Uterus (tissue), 4 donors: ENCODE data around the gene TRAPPC3L. TPM values are rescaled to one million over a fixed set of nuclear protein-coding genes. Genes with fewer than 3 reads are reported as not detected.

Experiments
- DNase-seq, 2 donors: peaks; one replicate each; pipeline ENCODE4 v3.0.0-alpha.2; 2019 to 2020
- H3K27ac ChIP-seq, 2 donors: fragments of 200-600 bp; sonication (generic); 1 replicate in 1 of 2; 2 replicates in 1 of 2; pipeline ENCODE4 v1.5.1; 2016 to 2018
- H3K27me3 ChIP-seq, 2 donors: fragments of 200-600 bp; sonication (generic); one replicate each; pipeline ENCODE4 v1.5.1; 2018 to 2019; ENCODE audit warnings: control low read depth in 1 of 2
- H3K36me3 ChIP-seq, 2 donors: fragments of 200-600 bp; sonication (generic); one replicate each; pipeline ENCODE4 v1.5.1; 2019; ENCODE audit warnings: control low read depth in 1 of 2
- H3K4me1 ChIP-seq, 2 donors: fragments of 200-600 bp; sonication (generic); one replicate each; pipeline ENCODE4 v1.5.1; 2018 to 2019; ENCODE audit warnings: control low read depth in 1 of 2
- H3K4me3 ChIP-seq, 2 donors: fragments of 200-600 bp; sonication (generic); 1 replicate in 1 of 2; 2 replicates in 1 of 2; pipeline ENCODE4 v1.5.1; 2018 to 2019; ENCODE audit warnings: mild to moderate bottlenecking in 1 of 2
- H3K9me3 ChIP-seq, 2 donors: fragments of 200-600 bp; sonication (generic); one replicate each; pipeline ENCODE4 v1.5.1; 2019; ENCODE audit warnings: control low read depth in 1 of 2
- POLR2A ChIP-seq, 2 donors: fragments of 450-650 bp; IDR thresholded peaks; one replicate each; pipeline ENCODE4 v1.6.1; 2016; ENCODE audit warnings: antibody characterized with exemption in 2 of 2, mild to moderate bottlenecking in 1 of 2, moderate library complexity in 1 of 2
- intact Hi-C: fragments of 100-400 bp; cut with DNase I; formaldehyde crosslinking; loops from one replicate; pipeline ENCODE4 v1.15.1; 2023; ENCODE audit warnings: low total_unique reads
- total RNA-seq, 4 donors: library from RNA; depleted of rRNA in 3 of 4; stranded (reverse); fragments of >200 nt in 3 of 4; gene quantifications; one replicate each; pipeline versions ENCODE4 v1.1.0 to v1.2.4, GENCODE V29; 2014 to 2023
- TF ChIP-seq, protein P1 (sequence below), 4 experiments: fragments of 200-600 bp in 2 of 4; fragments of 450-650 bp in 2 of 4; sonication (generic) in 2 of 4; IDR thresholded peaks; one replicate each; pipeline ENCODE4 v1.5.1; 2016 to 2019; ENCODE audit warnings: antibody characterized with exemption in 4 of 4, mild to moderate bottlenecking in 2 of 4, moderate library complexity in 1 of 4
- donor health status: DM: yes; HTN: yes; CAD: no.

The TRAPPC3L gene
- total RNA-seq, 4 donors from 2014 or later: 0.07 TPM; not detected in 3

DNA sequence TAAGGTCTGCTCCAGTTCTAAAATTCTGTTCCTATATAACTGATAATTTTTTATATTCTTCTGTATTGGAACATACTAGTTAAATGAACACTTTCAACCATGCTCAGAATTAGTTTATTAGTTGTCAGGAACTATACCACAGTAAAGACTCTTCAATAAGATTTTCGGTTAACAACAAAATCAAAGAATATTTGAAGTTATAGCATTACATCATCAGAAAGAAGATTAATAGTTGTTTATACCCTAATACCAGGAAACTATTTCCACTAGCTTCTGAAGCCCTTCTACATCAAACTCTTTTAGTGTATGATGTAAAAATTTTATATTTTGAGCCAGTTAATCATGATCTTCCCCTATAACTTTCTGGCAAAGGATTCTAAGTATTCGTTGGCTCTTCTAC is 14.6 kb upstream of the TRAPPC3L start:
- Histone ChIP-seq H3K36me3 (no peaks in the 10 kb centered on the region), H3K9me3 (no peaks in the 10 kb centered on the region), H3K27ac (no peak overlapping the region), H3K4me1 (no peaks in the 10 kb centered on the region), H3K4me3 (no peak overlapping the region), H3K27me3 (no peaks in the 10 kb centered on the region)
- DNase-seq: no peak
- TF ChIP-seq, protein P1, sequence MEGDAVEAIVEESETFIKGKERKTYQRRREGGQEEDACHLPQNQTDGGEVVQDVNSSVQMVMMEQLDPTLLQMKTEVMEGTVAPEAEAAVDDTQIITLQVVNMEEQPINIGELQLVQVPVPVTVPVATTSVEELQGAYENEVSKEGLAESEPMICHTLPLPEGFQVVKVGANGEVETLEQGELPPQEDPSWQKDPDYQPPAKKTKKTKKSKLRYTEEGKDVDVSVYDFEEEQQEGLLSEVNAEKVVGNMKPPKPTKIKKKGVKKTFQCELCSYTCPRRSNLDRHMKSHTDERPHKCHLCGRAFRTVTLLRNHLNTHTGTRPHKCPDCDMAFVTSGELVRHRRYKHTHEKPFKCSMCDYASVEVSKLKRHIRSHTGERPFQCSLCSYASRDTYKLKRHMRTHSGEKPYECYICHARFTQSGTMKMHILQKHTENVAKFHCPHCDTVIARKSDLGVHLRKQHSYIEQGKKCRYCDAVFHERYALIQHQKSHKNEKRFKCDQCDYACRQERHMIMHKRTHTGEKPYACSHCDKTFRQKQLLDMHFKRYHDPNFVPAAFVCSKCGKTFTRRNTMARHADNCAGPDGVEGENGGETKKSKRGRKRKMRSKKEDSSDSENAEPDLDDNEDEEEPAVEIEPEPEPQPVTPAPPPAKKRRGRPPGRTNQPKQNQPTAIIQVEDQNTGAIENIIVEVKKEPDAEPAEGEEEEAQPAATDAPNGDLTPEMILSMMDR (IDR thresholded peaks at IDR 0.05): no peak
- no peak for TF ChIP-seq POLR2A (IDR thresholded peaks at IDR 0.05)
- intact Hi-C loops: no loop called here

DNA sequence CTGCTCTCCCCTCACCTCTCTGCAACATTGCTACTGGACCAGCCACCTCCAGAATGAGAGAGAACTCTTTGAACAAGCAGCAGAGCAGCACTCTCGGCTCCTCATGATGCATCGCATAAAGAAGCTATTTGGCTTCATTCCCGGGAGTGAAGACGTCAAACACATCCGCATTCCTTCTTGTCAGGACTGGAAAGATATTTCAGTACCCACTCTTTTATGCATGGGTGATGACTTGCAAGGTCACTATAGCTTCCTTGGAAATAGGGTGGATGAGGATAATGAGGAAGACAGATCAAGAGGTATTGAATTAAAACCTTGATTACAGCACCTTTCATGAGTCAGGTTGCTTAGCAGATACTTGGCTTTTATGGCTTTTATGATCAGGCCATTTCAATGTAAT is 12.4 kb upstream of the TRAPPC3L start:
- no peak overlapping the region for H3K4me3 ChIP-seq
- no peaks in the 10 kb centered on the region for H3K27me3 ChIP-seq
- intact Hi-C loops: no loop called here
- TF ChIP-seq POLR2A (IDR thresholded peaks at IDR 0.05): no peak
- TF ChIP-seq, protein P1 (IDR thresholded peaks at IDR 0.05): no peak
- DNase-seq: no peak
- no peaks in the 10 kb centered on the region for H3K4me1 ChIP-seq
- H3K36me3 ChIP-seq: no peaks in the 10 kb centered on the region
- H3K9me3 ChIP-seq: no peaks in the 10 kb centered on the region
- H3K27ac ChIP-seq: no peak overlapping the region

DNA sequence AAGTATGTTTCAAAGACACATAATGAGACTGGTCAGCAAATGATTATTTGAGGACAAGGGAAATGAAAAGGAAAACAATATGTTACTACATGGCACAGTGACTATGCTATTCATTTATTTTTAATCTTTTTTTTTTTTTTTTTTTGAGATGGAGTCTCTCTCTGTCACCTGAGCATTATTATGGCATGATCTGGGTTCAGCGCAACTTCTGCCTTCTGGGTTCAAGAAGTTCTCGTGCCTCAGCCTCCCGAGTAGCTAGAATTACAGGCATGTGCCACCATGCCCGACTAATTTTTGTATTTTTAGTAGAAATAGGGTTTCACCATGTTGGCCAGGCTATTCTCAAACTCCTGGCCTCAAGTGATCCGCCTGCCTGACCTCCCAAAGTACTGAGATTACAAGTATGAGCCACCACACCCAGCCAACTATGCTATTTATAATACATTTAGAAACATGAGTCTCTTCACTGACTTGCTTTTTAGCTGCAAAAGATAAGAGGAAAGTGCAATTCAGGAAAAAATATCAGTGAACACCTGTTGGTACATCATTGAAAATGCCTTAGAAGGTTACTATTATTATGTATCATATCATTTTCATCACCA is 11.4 kb upstream of the TRAPPC3L start:
- Histone ChIP-seq H3K36me3 (no peaks in the 10 kb centered on the region), H3K27me3 (no peaks in the 10 kb centered on the region), H3K4me3 (no peak overlapping the region), H3K9me3 (no peaks in the 10 kb centered on the region), H3K27ac (no peak overlapping the region), H3K4me1 (no peaks in the 10 kb centered on the region)
- intact Hi-C loops: no loop called here
- no peak for DNase-seq
- no peak for TF ChIP-seq POLR2A (IDR thresholded peaks at IDR 0.05)
- TF ChIP-seq, protein P1 (IDR thresholded peaks at IDR 0.05): no peak

DNA sequence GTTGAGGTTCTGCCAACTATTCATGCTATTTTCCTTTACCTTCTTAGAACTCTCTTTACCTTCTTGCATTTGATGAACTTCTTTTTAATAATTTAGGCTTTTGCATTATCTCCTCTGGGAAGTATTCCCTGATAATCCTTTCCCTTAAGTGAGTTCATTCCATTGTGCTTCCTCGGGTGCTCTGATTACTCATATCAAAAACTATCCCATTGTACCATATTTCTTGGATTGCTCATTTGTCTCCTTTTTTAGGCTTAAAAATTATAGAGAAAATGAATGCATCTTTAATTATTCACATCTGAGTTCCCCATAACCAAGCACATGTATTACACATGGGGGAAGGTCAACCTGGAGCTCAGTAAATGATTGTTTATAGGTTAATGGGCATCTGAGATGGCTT is 10.6 kb upstream of the TRAPPC3L start:
- H3K36me3 ChIP-seq: no peaks in the 10 kb centered on the region
- H3K4me3 ChIP-seq: no peak overlapping the region
- DNase-seq: no peak
- no peaks in the 10 kb centered on the region for H3K9me3 ChIP-seq
- no peaks in the 10 kb centered on the region for H3K27me3 ChIP-seq
- no peak for TF ChIP-seq POLR2A (IDR thresholded peaks at IDR 0.05)
- TF ChIP-seq, protein P1 (IDR thresholded peaks at IDR 0.05): no peak
- no peaks in the 10 kb centered on the region for H3K4me1 ChIP-seq
- H3K27ac ChIP-seq: no peak overlapping the region
- intact Hi-C loops: no loop called here

DNA sequence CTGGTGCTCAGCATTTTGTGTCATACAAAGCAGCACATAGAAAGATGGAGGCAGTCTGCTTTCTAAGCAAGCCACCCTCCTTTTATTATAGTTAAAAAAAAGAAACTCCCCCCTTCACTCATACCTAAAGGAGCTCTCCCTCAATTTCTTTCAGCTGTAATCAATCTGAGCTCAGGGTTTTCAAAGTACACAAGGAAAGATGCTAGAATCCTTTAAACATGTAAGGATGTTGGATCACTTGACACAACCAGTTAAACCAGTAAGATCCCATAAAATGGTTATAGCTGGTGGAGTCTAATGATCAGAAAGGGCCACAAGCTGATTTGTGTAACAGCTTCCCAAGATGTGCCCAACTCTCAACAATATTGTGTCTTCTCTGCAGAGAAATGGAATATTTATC is 8.0 kb upstream of the TRAPPC3L start, which contains the start of gene CALHM4:
Gene CALHM4, plus strand, starts transcription at position 301 of the 400 bp plus-strand sequence. Its CDS starts 43 bp downstream, at position 344.
- intact Hi-C loops: no loop called here
- Histone ChIP-seq H3K36me3 (no peaks in the 10 kb centered on the region), H3K9me3 (no peaks in the 10 kb centered on the region), H3K4me1 (no peaks in the 10 kb centered on the region), H3K27me3 (no peaks in the 10 kb centered on the region), H3K27ac (no peak within 1 kb of the TSS), H3K4me3 (no peak within 1 kb of the TSS)
- DNase-seq: no peak
- TF ChIP-seq POLR2A (IDR thresholded peaks at IDR 0.05): no peak
- TF ChIP-seq, protein P1 (IDR thresholded peaks at IDR 0.05): no peak
